LHCN-M2 (cell line): ENCODE results near the gene ECE1. TPM values are rescaled to one million over a fixed set of nuclear protein-coding genes. Genes with fewer than 3 reads are reported as not detected.

Source experiments
- DNase-seq: peaks from one replicate; pipeline ENCODE4 v3.0.0-alpha.2; 2012; ENCODE audit warnings: low read depth
- polyA plus RNA-seq: library from polyadenylated mRNA; unstranded; fragments of >200 nt; gene quantifications from one replicate; pipeline ENCODE4 v1.2.1, GENCODE V29; 2012; ENCODE audit warnings: missing spikeins
- total RNA-seq: library from RNA; depleted of rRNA; stranded (reverse); fragments of >200 nt; gene quantifications from 2 replicates; pipeline ENCODE4 v1.2.3, GENCODE V29; 2014; rRNA removed

ECE1 gene
- total RNA-seq, result 50.5 and 61.5 TPM in 2 replicates
- polyA plus RNA-seq, result 54.0 TPM

GRCh38 chr1:21289700-21290545 is at the start of gene ECE1:
ECE1 (minus strand) TSS chr1:21290463; CDS start chr1:21290414, 49 bp downstream.
- no peak for DNase-seq

DNA sequence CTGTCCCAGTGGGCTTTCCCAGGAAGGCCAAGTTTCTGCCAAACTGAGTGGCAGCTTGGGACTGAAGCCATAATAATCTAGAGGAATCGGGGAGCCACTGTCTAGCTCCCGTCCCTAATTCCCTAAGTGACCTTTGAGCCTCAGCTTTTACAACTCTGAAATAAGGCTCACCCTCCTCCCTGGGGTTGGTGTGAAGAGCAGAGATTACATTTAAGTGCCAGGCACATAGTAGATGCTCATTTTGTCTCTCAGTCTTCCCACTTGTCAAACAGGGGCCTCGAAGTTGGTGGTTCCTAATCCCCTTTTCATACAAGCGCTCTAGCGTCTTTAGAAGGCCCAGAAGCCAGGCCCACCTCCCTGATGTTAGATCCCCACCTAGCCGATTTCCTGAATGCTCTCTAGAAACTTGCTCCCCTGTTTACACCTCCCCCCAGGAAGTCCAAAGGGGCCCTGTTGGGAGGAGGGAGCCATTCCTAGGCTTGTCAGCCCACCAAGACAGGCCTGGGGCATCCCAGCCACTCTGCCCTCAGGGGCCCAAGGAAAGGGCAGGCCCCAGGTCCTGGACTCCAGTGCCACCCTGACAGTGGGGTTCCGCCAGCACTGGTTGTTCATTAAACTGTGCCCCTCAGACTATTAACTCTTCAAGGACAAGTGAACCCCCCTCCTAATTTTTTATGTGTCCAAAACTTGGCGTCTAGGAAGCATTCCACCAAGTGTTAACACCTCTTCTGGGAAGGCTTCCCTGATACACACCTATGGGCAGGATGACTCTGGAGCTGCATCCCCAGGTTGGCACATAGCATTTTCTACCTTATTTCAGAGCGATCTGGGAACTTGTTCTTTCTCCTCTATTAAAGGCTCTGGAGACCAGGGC is 49.3 kb upstream of the ECE1 start:
- no peak for DNase-seq

GRCh38 chr1:21338573-21339355 is 48.5 kb upstream of the ECE1 start:
- no peak for DNase-seq

DNA sequence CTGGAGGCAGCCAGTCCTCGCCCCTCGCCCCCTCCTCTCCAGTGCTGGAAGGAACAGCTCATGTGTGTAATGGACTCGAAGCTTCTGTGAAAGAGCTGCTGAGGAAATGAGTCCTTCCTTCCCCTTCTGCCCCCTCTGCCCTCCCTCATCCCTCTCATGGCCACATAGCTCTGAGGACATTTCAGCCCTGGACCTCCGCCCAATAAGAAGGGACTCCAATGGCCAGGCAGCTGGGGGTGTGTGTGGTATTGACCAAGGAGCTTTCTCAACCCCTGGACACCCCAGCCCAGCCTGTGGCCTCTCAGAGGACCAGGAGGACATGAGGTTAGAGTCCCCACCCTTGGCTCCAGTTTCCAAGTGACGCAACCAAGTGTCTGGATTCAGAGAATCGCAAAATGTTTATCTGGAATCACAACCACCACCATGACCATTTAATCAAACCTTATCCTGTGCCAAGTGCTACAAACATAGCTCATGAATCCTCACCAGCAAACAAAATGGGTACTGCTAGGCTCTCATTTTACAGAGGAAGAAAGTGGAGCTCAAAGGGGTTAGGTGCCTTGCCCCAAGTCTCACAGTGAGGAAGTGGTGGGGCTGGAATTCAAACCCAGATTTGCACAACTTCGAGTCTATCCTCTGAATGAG is 47.8 kb upstream of the ECE1 start:
- no peak for DNase-seq

GRCh38 chr1:21337454-21337927 is 47.2 kb upstream of the ECE1 start:
- DNase-seq, result no peak

GRCh38 chr1:21337010-21337437 is 46.8 kb upstream of the ECE1 start:
- DNase-seq, result no peak

GRCh38 chr1:21335750-21336224 is 45.5 kb upstream of the ECE1 start:
- no peak for DNase-seq

GRCh38 chr1:21335088-21335691 is 44.9 kb upstream of the ECE1 start:
- DNase-seq, result no peak

DNA sequence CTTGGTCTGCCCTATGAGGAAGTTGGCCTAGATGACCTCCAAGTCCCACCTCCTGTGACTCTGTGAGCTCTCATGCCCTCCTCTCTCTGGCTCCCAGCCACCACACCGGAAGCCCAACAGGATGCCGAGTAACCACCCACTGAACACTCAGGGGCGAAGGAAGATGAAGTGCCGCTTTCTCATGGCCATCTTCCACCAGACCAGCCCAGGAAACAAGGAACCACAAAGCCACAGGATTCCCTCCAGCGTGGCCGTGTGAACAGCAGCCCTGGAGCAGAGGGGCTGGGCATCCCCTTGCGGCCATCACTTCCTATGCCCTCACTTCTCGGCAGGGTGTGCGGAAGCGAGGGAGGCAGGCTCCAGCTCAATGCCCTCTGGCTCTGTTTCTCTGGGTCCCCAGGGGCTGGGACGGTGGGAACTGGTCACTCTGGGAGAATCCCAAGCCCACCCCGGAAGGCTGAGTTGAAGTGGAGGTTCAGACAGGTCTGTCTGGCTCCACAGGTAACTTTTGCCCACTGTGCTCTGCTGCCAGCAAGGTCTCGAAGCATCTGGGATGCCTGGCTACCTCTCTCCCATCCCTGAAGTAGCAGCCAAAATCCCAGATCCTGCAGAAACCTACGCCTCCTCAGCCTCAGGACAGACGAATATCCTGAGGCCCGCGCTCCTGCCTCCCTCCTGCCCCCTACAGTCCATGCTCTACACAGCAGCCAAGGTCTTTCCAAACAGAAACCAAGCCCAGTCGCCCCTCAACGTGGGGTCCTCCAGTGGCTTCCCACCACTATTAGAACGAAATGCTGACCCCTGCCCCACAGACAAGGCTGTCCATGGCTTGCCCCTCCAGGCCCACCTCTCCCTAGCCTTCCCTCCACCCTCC is 44.2 kb upstream of the ECE1 start:
- DNase-seq, result peak; percentile 94

- no peak for DNase-seq
Measured at GRCh38 chr1:21333824-21334213, 43.6 kb upstream of the ECE1 start.

DNA sequence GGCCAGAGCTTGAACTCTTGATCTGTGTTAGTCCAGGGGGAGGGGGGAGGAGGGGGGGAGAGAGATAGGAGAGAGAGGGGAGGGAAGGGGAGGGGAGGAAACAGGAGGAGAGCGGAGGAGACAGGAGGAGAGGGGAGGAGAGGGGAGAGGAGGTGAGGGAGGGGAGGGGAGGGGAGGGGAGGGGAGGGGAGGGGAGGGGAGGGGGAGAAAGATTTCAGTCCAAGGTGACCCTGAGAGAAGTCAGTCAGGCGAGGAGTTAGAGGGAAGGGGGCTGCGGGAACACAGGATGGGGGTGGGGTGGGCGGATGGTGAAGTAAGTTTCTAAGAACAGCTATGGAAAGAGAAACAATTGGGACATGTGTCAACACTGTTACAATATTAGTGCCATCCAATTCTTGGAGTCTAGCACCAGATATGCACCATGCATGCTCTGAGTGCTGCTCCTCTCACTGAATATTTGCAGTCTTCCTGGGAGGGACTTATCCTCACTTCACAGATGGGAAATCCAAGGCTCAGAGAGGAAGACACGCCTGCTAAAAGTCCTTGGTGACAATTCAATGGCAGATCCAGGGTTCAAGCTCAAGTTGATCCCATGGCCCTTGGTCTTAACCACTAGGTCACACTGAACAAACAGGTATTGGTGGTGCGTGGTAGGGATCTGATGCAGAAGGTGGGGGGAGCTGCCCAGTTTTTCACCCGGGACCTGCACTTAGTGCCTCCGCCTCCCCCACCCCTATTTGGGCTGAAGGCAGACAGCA is 42.5 kb upstream of the ECE1 start:
- no peak for DNase-seq

- no peak for DNase-seq
Measured at GRCh38 chr1:21331752-21332478, 41.7 kb upstream of the ECE1 start.

- DNase-seq, result no peak
Measured at GRCh38 chr1:21330544-21330943, 40.3 kb upstream of the ECE1 start.

DNA sequence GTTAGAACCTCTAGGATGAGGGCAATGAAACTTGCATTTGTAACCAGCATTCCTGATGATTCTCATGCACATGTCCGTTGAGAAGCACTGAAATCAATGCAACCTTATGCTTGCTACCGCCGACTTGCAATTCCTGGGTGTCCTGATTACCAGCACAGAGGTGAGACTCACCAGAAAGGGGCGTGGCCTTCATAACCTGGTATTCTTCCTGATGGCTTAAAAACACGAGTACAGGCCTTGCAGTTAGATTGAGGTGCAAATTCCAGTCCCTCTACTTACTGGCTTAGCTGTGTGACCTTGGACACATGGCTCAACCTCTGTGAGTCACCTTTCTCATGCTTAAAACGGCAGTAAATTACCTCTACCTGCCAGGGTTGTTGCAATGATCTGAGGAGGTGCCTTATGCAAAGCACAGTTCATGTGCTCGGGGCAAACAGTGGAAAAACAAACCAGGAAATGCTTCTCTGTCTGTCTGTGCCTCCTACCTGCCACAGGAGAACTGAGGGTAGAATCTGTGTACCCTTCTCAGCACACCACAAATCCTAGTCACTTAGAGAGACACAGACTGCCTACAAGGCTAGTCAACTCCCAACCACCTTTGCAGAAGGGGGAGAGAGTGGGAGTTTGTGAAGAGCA is 39.1 kb upstream of the ECE1 start:
- DNase-seq, result no peak

DNA sequence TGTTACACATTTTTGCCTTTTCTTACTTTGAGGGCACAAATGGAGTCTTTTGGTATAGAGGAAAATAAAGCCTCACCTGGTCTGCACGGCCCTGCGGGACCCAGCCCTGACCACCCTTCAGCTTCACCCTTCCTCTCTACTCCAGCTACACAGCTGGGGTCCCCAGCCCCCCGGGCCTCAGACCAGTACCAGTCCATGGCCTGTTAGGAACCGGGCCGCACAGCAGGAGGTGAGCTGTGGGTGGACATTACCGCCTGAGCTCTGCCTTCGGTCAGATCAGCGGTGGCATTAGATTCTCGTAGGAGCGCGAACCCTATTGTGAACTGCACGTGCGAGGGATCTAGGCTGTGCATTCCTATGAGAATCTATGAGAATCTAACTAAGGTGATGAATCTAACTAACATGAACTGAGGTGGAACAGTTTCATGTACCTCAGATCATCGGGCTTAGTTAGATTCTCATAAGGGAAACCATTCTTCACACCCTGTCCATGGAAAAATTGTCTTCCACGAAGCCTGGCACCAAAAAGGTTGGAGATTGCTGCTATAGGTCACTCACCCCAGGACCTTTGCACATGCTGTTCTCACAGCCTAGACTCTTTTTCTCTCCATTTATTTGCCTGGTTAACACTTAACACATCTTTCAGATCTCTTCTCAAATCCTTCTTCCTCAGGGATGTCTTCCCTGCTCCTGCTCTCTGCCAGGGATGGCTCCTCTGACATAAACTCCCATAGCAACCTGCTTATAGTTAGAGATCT is 37.5 kb upstream of the ECE1 start:
- DNase-seq, result no peak

DNA sequence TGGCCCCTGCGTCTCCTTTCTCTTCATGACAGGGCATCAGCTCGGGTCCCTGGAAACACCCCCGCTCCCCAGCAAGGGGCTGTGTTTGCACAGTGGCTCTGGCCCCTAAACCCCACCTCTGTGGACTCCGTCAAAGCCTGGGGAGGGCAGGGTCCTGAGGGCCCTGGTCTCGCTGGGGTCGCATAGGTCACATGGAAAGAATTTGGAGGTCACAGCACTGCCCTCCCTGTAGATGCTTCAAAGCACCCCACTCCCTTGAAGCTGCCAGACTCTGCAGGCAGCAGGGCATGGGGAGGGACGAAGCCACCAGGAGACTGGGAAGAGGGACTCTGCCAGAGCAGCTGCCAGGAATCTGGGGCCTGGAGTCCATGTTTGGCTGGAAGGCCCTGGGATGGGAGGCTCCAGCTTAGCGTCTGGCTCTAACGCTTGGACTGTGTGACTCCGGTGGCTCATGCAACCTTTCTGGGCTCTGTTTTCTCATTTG is 36.6 kb upstream of the ECE1 start:
- DNase-seq, result no peak
